Measurements from ENCODE around the gene HEBP2.

HEBP2 gene

GRCh38 chr6:138455746-138456400 is 51.9 kb downstream of the HEBP2 start:
- no peak for FAIRE-seq

- no peak for FAIRE-seq
Observed at GRCh38 chr6:138456401-138456790, 52.4 kb downstream of the HEBP2 start.

- FAIRE-seq = no peak
Observed at GRCh38 chr6:138461647-138462046, 57.6 kb downstream of the HEBP2 start.

GRCh38 chr6:138464085-138464484 is 60.1 kb downstream of the HEBP2 start:
- FAIRE-seq = no peak

- no peak for FAIRE-seq
Observed at GRCh38 chr6:138465007-138465645, 61.1 kb downstream of the HEBP2 start.

- FAIRE-seq = no peak
Observed at GRCh38 chr6:138467901-138468300, 63.9 kb downstream of the HEBP2 start.

GRCh38 chr6:138468320-138469015 is 64.4 kb downstream of the HEBP2 start:
- FAIRE-seq = no peak

All from endometrium (tissue), 2 donors.